OCI-LY7 (cell line): Measurements from ENCODE around the gene SH2D7.

Source experiments
- CTCF ChIP-seq: fragments of 200-600 bp; sonication (generic); conservative IDR thresholded peaks from 2 replicates; pipeline ENCODE4 v1.5.1; 2014; ENCODE audit warnings: mild to moderate bottlenecking, antibody characterized with exemption, low read length, moderate library complexity, mixed read lengths
- EZH2phosphoT487 ChIP-seq: fragments of 200-600 bp; sonication (generic); IDR thresholded peaks from 2 replicates; pipeline ENCODE4 v1.6.1; 2018; ENCODE audit warnings: low read depth, borderline replicate concordance, mild to moderate bottlenecking, mixed run types, antibody characterized with exemption, low read length, moderate library complexity, mixed read lengths

DNA sequence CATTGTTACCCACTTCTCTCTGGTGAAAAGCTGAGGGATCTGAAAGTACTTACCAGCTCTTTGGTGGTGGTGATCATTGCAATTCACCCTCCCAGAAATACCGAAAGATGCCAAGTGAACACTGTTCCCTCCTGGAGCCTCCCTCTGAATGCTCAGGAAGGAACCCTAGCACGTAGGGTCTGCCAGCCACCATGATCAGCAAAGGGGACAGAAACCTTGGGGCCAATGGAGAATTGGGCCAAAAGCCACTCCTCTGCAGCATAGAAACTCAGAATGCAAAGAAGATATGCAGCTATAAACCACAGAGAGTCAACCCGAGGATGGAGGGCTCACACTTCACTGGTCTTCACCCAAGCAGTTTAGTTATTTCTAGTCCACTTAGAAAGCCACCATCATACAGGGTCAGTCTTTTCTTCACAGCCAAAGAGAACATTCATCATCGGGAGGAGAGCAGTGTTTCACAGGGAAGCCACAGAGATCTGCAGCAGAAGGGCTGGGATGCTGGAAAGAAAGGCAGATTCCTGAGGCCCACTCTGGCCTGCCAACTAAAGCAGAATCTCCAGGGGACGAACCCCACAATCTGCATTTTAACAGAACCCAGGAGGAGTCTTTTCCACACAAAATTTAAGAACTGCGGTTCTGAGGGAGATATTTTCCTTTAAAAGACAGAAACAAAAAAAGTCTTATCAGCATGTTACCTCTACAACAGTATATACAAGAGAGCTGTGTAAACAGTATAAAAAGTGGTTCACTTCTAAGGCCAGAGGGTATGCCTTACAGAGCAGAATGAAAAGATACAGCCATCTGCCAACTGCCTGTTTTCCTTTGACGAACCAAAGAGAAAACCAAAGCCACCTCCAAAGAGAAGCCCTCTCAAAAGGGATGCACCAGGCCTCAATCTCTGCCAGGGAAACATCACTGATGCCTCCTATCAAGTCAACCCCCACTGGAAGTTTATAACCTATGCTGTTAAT lies 26.1 kb upstream of the SH2D7 start:
- TF ChIP-seq EZH2phosphoT487 (no peak), CTCF (no peak)
